HepG2 (cell line): ENCODE results near the gene DCAF4. TPM values are rescaled to one million over a fixed set of nuclear protein-coding genes. Genes with fewer than 3 reads are reported as not detected.

Experiments
- AGO2 ChIP-seq: fragments of 200-400 bp; formaldehyde crosslinking; optimal IDR thresholded peaks from 2 replicates; pipeline ENCODE3; 2017; ENCODE audit warnings: mild to moderate bottlenecking, low read depth, low read length, moderate library complexity
- DRAP1 ChIP-seq: IDR thresholded peaks from 2 replicates; pipeline ENCODE4 v1.6.1; 2016; ENCODE audit warnings: missing genetic modification reagents, missing compliant biosample characterization
- HDAC2 ChIP-seq: sonication (generic); formaldehyde crosslinking; IDR thresholded peaks from 2 replicates; pipeline ENCODE4 v1.4.0; 2020; ENCODE audit warnings: missing genetic modification reagents
- HOXA5 ChIP-seq: sonication (generic); formaldehyde crosslinking; IDR thresholded peaks from 2 replicates; pipeline ENCODE4 v1.4.0; 2020; ENCODE audit warnings: missing genetic modification reagents
- LRRFIP1 ChIP-seq: sonication (generic); formaldehyde crosslinking; conservative IDR thresholded peaks from 2 replicates; pipeline ENCODE4 v1.4.0; 2020; ENCODE audit warnings: missing genetic modification reagents
- MAX ChIP-seq: IDR thresholded peaks from 2 replicates; pipeline ENCODE4 v1.6.1; 2012; ENCODE audit warnings: inconsistent platforms
- MBNL3 ChIP-seq: fragments of 250-450 bp; sonication (Bioruptor Pico); conservative IDR thresholded peaks from 2 replicates; pipeline ENCODE4 v1.8.0; 2022; ENCODE audit warnings: mild to moderate bottlenecking, inconsistent platforms
- MIER2 ChIP-seq: IDR thresholded peaks from 2 replicates; pipeline ENCODE4 v1.6.1; 2016; ENCODE audit warnings: missing biosample characterization, missing genetic modification reagents
- NBN ChIP-seq: fragments of 450-650 bp; conservative IDR thresholded peaks from 2 replicates; pipeline ENCODE4 v1.6.1; 2017
- NFYC ChIP-seq: IDR thresholded peaks from 2 replicates; pipeline ENCODE4 v1.6.1; 2016; ENCODE audit warnings: missing genetic modification reagents, missing compliant biosample characterization
- NR2F6 ChIP-seq, 2 experiments: IDR thresholded peaks; 2 replicates each; pipeline ENCODE4 v1.6.1; 2016; ENCODE audit warnings: antibody characterized with exemption in 1 of 2, mild to moderate bottlenecking in 1 of 2
- PRMT3 ChIP-seq: sonication (generic); formaldehyde crosslinking; IDR thresholded peaks from 2 replicates; pipeline ENCODE4 v1.8.1; 2022; ENCODE audit warnings: low read depth, mild to moderate bottlenecking, moderate library complexity, missing genetic modification reagents, borderline replicate concordance
- PRPF4 ChIP-seq: fragments of 200-400 bp; formaldehyde crosslinking; IDR thresholded peaks from 2 replicates; pipeline ENCODE4 v1.6.1; 2016; ENCODE audit warnings: low read length, low read depth; ENCODE audit not compliant: poor library complexity, severe bottlenecking
- RFXAP ChIP-seq: sonication (generic); formaldehyde crosslinking; IDR thresholded peaks from 2 replicates; pipeline ENCODE4 v1.4.0; 2020; ENCODE audit warnings: missing genetic modification reagents, borderline replicate concordance
- TAF1 ChIP-seq: sonication (generic); formaldehyde crosslinking; IDR thresholded peaks from 2 replicates; pipeline ENCODE4 v1.4.0; 2020; ENCODE audit warnings: missing genetic modification reagents
- ZFP91 ChIP-seq: sonication (generic); formaldehyde crosslinking; IDR thresholded peaks from 2 replicates; pipeline ENCODE4 v1.9.0; 2022; ENCODE audit warnings: missing genetic modification reagents, mild to moderate bottlenecking, borderline replicate concordance
- ZNF232 ChIP-seq: sonication (generic); formaldehyde crosslinking; IDR thresholded peaks from 2 replicates; pipeline ENCODE4 v1.4.0; 2020; ENCODE audit warnings: missing genetic modification reagents, borderline replicate concordance
- ZNF234 ChIP-seq: sonication (generic); formaldehyde crosslinking; conservative IDR thresholded peaks from 2 replicates; pipeline ENCODE4 v1.5.1; 2020; ENCODE audit warnings: mild to moderate bottlenecking, missing genetic modification reagents
- ZNF292 ChIP-seq: sonication (generic); formaldehyde crosslinking; IDR thresholded peaks from 2 replicates; pipeline ENCODE4 v1.8.1; 2022; ENCODE audit warnings: mild to moderate bottlenecking, low read depth, missing genetic modification reagents, borderline replicate concordance
- ZNF33B ChIP-seq: sonication (generic); formaldehyde crosslinking; IDR thresholded peaks from 2 replicates; pipeline ENCODE4 v1.5.1; 2020; ENCODE audit warnings: mild to moderate bottlenecking, missing genetic modification reagents
- ZNF710 ChIP-seq: sonication (generic); formaldehyde crosslinking; IDR thresholded peaks from 2 replicates; pipeline ENCODE4 v1.5.0; 2020; ENCODE audit warnings: mild to moderate bottlenecking, missing genetic modification reagents, borderline replicate concordance
- ZNF784 ChIP-seq: sonication (generic); formaldehyde crosslinking; IDR thresholded peaks from 2 replicates; pipeline ENCODE4 v1.5.1; 2020; ENCODE audit warnings: missing genetic modification reagents, mild to moderate bottlenecking, borderline replicate concordance
- polyA plus RNA-seq, 8 experiments: library from polyadenylated mRNA; depleted of rRNA in 3 of 8; stranded (reverse) in 7 of 8; unstranded in 1 of 8; fragments of >200 nt; fragmentation: Illumina TruSeq in 4 of 8; extraction: Trizol in 4 of 8; gene quantifications; 2 replicates each; pipeline versions ENCODE4 v1.2.1 to v1.2.3, GENCODE V29; 2011 to 2016; ENCODE audit warnings: low read depth in 4 of 8, missing spikeins in 1 of 8, mixed read lengths in 1 of 8; ENCODE audit not compliant: insufficient read depth in 1 of 8
- total RNA-seq, 5 experiments: library from RNA; depleted of rRNA; stranded (reverse); fragments of >200 nt; fragmentation: Illumina TruSeq; extraction: Trizol; gene quantifications; 2 replicates each; pipeline ENCODE4 v1.2.3, GENCODE V29; 2016; ENCODE audit warnings: low read depth in 1 of 5

Gene DCAF4
- total and polyA plus RNA-seq, 2 of the 13 experiments (the other 11 are each of a cell fraction or from before 2014, with no cell fraction given): 18.8 to 21.1 TPM

- TF ChIP-seq PRPF4 (no peak), ZNF234 (CRISPR knock-in tag) (no peak), ZNF33B (CRISPR knock-in tag) (no peak), HDAC2 (0 out of 2 replicates have a peak, but pooled peaks have one; percentile 17), NR2F6 (IDR thresholded peaks at IDR 0.05) (no peak), NR2F6 (CRISPR knock-in tag; IDR thresholded peaks at IDR 0.05) (peak; percentile 33; the same call in 1 of the 2 replicates), MBNL3 (no peak), ZFP91 (CRISPR knock-in tag) (peak; percentile 99), ZNF784 (CRISPR knock-in tag) (no peak), ZNF232 (CRISPR knock-in tag) (no peak), RFXAP (CRISPR knock-in tag) (0 out of 2 replicates have a peak, but pooled peaks have one; percentile 49), PRMT3 (CRISPR knock-in tag) (no peak), DRAP1 (CRISPR knock-in tag) (peak; percentile 83), NFYC (CRISPR knock-in tag) (peak; percentile 82), LRRFIP1 (CRISPR knock-in tag) (no peak), ZNF710 (CRISPR knock-in tag) (no peak), AGO2 (no peak), TAF1 (no peak), MAX (0 out of 2 replicates have a peak, but pooled peaks have one; percentile 30), NBN (no peak), ZNF292 (CRISPR knock-in tag) (peak; percentile 16; the same call in 1 of the 2 replicates), MIER2 (CRISPR knock-in tag) (no peak), HOXA5 (CRISPR knock-in tag) (peak; percentile 22; the same call in 1 of the 2 replicates)
Measured at GRCh38 chr14:72893636-72894322, 32.5 kb upstream of the DCAF4 start, which contains the start of gene DPF3 (continued).
